ENCODE results near the gene POFUT1.

POFUT1 gene

GRCh38 chr20:32281711-32282110, 74.0 kb downstream of the POFUT1 start:
- no peak for DNase-seq (ENCODE audit: low read depth)

GRCh38 chr20:32282461-32282860, 74.8 kb downstream of the POFUT1 start:
- DNase-seq (ENCODE audit: low read depth): no peak

- no peak for DNase-seq (ENCODE audit: low read depth)
Observed at GRCh38 chr20:32285082-32285620, 77.5 kb downstream of the POFUT1 start.

GRCh38 chr20:32285621-32286371, 78.1 kb downstream of the POFUT1 start:
- DNase-seq (ENCODE audit: low read depth): no peak

- no peak for DNase-seq (ENCODE audit: low read depth)
Observed at GRCh38 chr20:32287231-32287638, 79.6 kb downstream of the POFUT1 start.

All from activated T-helper 9 cell treated with anti-CD3 and anti-CD28 coated beads, Interleukin-2, amount 50 U/mL, for 16 hours (primary cell).